ENCODE data around the gene CHRFAM7A. TPM values are rescaled to one million over a fixed set of nuclear protein-coding genes. Genes with fewer than 3 reads are reported as not detected.
"Not testable (repeated sequence)": the region's sequence is repeated elsewhere in the genome, so short reads cannot be mapped to it uniquely, and the experiment has no call there.

The CHRFAM7A gene
- polyA plus RNA-seq (ENCODE audit: insufficient read depth in 1 of 5, insufficient read length in 5 of 5, low replicate concordance in 1 of 5) = 1 to 10 TPM; 2.6 to 6.6 (median 4.1) TPM
- long read RNA-seq, donor 1, partial matches to known transcripts = 14 of 14 reads
- long read RNA-seq, donor 1, other reads (novel, unspliced or antisense) = 0 of 14 reads
- long read RNA-seq, donor 2, full-length matches to known transcripts = 1 of 1 reads
- long read RNA-seq, donor 2, partial matches to known transcripts = 0 of 1 reads
- long read RNA-seq, donor 2, other reads (novel, unspliced or antisense) = 0 of 1 reads
- long read RNA-seq, donor 3, partial matches to known transcripts = 6 of 6 reads
- long read RNA-seq, donor 3, other reads (novel, unspliced or antisense) = 0 of 6 reads
- long read RNA-seq, donor 4 = 0 reads
- long read RNA-seq, donor 5, full-length matches to known transcripts = 2 of 2 reads
- long read RNA-seq, donor 5, partial matches to known transcripts = 0 of 2 reads
- long read RNA-seq, donor 5, other reads (novel, unspliced or antisense) = 0 of 2 reads
- long read RNA-seq, donor 6, partial matches to known transcripts = 24 of 24 reads
- long read RNA-seq, donor 6, other reads (novel, unspliced or antisense) = 0 of 24 reads
- long read RNA-seq, donor 7, full-length matches to known transcripts = 1 of 1 reads
- long read RNA-seq, donor 7, partial matches to known transcripts = 0 of 1 reads
- long read RNA-seq, donor 7, other reads (novel, unspliced or antisense) = 0 of 1 reads
- long read RNA-seq, donor 8 = 0 reads

DNA sequence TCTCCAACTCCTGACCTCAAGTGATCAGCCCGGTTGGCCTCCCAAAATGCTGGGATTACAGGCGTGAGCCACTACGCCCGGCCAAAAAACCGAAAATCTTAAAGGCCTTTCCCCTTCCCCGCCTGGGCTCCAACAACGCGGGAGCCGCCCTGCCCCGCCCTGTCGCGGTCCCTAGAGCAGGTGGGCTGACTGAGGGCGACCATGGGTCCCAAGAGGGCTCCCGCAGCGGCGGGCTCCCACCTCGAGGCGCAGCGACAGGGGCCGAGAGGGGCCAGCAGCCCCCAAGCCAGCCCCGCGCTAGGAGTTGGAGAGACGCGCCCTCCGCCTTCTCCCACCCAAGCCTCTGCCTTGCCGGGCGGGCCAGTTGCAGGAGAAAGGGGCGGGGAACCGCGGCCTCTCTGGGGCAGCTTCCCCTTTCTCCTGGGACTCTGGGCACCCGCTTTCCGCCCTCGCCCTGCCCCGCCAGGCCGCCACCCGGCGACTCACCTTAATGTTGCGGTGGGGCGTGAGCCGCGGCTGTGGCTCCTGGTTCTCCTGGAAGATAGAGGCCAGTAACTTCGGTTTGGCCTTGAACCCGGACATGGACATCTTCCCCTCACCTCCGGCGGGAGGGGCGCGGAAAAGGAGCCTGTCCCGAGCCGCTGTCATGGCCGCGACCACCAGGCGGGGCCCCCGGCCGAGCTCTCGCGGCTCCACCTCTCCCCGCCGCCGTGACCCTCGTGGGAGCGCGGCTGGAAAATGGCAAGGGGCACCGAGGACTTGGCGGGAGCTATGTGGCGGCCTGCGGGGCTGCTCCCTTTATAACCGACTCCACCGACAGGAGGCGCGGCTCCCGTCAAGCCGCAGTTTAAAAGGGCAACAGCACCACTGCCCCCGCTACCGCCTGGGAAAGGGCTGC lies at the start of gene CHRFAM7A:
Gene CHRFAM7A, minus strand, starts transcription at position 775 of the 898 bp plus-strand sequence. CDS start 10,189 bp downstream, outside the sequence.
- not testable (repeated sequence) for DNase-seq

DNA sequence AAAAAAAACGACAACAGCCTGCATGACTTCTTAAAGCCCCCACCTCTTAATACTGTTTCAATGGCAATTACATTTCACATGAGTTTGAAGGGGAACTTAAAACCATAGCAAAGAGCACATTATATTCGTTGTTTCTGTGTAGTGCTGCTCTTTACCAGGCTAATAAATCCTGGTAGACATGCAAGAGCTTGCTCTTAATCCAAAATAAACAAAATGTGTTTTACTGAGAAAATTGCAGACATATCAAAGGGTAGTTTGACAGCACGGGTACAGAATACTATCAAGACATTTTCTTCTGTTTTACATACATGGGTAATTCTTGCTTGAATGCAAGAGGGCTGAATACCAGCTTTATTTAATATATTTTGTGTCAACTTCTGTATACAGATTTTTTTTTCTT lies 45.0 kb upstream of the CHRFAM7A start:
- not testable (repeated sequence) for DNase-seq

DNA sequence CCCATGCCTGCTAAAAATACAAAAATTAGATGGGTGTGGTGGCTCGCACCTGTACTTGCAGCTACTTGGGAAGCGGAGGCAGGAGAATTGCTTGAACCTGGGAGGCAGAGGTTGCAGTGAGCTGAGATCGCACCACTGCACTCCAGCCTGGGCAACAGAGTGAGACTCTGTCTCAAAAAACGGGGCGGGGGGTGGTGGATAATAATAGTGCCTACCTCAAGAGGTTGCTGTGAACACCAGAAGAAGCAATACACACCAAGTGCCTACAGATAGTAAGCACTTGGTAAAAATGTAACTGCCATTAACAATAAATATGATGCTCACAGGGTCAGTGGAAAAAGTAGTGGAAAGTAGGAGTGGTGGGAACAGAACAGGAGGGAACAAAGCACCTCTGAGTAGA lies 42.5 kb upstream of the CHRFAM7A start:
- DNase-seq = not testable (repeated sequence)

DNA sequence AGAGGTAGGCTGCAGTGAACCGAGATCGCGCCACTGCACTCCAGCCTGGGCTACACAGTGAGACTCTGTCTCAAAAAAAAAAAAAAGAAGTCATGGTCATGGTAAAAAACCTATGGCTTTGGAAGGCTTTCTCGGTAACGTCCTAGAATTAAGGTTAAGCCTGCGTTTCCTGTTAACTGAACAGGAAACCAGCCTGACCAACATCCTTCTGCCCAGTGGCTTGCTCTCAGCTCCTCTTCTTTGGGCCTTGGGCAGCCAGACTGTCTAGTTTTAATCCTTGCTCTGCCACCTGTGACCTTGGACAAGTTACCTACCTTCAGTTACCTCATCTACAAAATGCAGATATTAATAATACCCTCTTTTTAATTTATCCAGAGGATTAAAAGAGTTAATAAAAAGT lies 27.4 kb upstream of the CHRFAM7A start:
- not testable (repeated sequence) for DNase-seq

DNA sequence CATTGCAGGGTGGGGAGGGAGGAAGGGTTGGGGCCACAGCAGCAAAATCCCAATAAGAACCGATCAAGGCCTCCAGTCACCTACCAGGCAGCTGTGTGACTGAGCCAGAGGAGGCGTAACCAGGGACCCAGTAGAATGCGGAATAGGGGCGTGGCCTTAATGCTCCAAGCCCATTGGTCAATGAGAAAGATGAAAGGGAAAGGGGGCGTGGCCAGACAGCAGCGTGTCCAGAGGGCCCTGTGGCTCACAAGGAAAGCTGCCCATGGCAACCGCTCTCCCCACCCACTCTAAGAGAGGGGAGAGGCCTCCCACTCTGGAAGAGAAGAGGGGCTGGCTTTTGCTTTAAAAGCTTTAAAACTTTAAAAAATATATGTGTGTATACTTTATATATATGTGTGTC lies 20.8 kb upstream of the CHRFAM7A start, which contains the start of gene GOLGA8R:
Gene GOLGA8R, minus strand, starts transcription at position 101 of the 400 bp plus-strand sequence. Its CDS starts 98 bp downstream, at position 3.
- not testable (repeated sequence) for DNase-seq

DNA sequence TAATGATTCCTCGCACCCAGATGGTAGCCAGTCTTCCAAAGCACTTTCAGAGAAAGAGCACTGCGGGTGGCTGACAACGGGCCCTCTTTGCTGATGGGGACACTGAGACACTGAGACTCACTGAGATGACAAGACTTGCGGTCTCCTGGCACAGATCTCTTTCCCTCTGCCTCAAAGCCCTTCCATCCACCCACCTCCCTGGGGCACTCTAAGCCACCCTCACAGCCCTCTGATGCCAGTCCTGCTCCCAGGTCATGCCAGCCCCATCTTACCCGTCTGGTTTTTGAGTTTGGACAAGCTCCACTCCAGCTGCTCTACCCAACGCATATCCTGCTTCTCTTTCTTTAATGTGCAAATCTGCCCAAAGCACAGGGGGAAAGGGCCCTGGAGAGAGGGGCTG lies 14.3 kb upstream of the CHRFAM7A start:
- not testable (repeated sequence) for DNase-seq

DNA sequence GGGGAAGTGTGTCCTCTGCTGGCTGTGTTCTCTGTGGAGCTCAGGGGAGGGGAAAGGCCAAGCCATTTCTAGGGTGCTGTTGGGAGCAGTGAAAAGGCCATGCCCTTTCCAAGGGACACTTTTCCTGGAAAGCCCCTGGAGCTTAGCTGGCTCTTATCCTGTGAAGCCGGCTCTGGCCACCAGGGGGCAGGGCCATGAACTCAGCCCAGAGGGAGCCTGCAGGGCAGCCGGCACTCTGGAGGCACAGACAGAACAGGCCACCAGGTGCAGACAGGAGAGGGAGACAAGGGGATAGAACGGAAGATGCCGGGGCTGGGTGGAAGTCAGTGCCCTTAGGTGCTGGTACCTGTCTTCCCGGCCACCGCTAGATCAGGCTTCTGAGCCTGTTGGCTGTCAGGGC lies 5.6 kb upstream of the CHRFAM7A start:
- DNase-seq = not testable (repeated sequence)

DNA sequence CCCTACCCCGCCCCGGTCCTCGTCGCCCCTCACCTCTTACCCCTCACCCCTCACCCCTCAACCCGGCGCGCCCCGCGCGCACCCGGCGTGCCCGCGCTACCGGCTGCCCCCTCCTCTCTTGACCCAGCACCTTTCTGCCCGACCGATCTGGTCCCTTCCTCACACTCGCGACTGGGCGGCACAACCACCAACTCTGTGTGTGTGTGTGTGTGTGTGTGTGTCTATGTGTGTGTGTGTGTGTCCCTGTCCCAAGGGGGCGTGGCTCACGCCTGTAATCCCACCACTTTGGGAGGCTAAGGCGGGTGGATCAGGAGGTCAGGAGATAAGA lies 288 bp upstream of the CHRFAM7A start:
- not testable (repeated sequence) for DNase-seq

DNA sequence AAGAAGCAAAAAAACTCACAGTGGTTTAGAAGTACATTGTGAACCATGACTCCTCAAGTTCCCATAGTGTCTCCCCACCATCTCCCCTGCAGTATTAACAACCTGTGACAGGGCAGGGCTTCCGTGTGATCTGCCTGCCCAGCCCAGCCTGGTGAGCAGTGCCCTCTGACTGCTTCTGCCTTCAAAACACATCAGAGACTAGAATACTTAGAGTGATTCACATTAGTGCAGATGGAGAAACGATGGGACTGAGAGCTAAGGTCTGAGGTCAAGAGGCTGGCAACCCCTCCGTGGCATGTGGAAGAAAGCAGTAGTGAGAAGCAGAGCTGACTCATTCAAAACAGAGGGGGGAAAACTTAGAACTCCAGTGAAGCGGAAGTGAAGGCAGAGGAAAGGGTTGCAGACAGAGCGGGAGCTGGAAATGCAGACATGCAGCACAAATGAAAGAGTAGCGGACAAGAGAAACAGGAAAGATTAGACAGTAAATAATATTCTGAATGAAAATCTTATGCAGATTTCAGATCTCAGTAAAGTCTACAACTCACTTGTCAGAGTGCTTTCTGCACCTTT lies 6.9 kb downstream of the CHRFAM7A start:
- not testable (repeated sequence) for DNase-seq

DNA sequence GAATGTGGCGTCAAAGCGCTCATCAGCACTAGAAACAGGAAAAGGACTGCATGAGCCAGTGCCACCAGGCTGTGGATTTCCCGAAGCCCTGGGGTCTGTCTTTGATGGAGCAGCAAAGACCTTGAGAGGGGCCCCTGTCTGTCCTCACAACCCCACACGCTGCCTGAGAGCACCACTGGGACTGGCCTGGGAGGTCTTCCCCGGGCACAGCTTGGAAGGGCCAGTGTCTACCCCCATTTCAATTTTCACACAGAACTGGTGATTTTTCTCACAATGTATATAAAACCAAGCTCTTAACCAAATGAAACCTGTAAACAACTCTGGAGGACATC lies 16.3 kb downstream of the CHRFAM7A start:
- not testable (repeated sequence) for DNase-seq

DNA sequence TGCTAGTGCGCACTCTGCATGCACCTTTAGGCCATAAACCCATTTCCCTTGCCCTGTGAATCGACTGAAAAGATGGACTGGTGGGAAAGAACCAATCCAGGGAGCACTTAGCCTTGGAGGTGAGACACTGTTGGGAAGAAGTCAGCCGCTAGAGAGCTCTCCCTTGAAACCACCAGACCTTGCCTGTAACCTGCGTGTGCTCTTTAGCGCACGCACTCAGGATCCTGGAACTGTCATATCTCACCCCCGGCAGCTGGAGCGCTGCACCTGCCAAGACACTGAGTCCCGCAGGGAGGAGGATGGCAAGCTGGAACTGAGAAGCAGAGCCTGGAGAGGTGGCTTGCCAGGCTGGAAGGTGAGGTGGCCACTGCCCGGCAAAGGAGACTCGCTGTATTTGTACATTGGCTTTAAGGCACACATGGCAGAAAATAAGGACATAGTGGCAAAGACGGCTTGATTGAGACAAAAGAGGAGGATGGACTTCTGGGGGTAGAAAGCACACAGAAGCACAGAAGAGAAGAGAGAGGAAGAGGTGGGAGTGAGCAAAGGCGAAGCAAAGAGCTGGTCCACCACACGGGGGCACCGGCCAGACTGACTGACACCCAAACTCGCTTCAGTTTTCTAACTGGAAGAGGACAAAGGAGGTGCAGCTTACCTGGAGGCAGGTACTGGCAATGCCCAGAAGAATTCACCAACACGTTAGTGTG lies 16.8 kb downstream of the CHRFAM7A start:
- not testable (repeated sequence) for DNase-seq

DNA sequence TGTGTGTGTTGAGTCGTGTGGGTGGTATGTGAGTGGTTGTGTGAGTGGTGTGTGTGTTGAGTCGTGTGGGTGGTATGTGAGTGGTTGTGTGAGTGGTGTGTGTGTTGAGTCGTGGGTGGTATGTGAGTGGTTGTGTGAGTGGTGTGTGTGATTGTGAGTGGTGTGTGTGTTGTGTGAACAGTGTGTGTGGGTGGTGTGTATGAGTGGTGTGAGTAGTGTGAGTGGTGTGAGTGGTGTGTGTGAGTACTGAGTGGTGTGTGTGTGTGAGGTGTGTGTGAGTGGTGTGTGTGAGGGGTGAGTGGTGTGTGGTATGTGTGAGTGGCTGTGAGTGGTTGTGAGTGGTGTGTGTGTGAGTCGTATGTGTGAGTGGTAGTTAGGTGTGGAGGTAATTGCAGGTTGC lies 17.5 kb downstream of the CHRFAM7A start:
- DNase-seq = peak in 1 of 2 donors; percentile 1

DNA sequence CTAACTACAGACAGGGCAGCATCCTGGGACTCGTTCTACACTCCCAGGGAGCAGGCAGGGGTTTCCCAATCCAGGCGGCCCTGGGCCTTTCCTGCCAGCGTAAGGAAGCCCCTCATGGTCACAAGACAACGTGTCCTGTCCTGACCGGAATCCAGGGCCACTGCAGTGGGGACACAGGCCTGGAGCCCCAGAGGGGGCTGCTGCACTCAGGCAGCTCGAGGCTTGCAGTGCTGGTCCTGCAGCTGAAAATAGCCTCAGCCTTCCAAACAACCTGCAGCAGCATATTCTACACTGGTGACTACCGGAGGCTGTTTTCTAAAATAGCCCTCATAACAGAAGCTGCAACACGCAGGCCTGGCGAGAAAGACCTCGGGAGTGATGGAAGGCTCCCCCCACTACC lies 18.5 kb downstream of the CHRFAM7A start:
- DNase-seq = not testable (repeated sequence)

DNA sequence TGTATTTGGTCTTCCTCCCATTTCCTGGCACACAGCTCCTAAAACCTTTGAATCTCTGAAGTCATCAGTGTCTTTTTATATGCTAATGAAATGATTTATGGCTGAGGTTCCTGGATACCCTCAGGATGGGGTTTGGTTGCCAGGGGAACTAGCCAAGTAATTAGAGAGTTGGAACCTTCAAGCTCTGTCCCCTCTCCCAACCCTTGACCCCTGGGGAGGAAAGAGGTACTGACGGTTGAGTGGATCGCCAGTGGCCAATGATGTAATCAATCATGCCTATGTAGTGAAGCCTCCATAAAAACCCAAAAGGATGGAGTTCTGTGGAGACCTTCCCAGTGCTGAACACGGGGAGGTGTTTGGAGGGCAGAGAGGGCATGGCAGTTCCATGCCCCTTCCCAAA lies 25.1 kb downstream of the CHRFAM7A start:
- DNase-seq = not testable (repeated sequence)

DNA sequence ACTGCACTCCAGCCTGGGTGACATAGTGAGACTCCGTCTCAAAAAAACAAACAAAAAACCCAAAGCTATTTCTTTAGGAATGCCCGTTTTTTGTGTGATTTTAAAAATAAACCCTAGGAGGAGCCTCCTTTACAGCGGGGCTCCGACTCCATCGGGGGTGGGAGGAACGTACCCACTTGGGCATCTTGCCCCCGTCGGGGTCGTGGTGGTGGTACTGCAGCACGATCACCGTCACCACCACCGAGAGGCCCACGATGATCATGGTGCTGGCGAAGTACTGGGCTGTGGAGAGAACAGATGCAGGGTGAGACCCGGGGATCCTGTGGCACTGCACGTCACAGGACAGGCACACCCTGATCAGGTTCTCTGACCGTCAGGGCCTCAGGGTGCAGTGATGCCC lies 26.1 kb downstream of the CHRFAM7A start:
- DNase-seq = not testable (repeated sequence)

DNA sequence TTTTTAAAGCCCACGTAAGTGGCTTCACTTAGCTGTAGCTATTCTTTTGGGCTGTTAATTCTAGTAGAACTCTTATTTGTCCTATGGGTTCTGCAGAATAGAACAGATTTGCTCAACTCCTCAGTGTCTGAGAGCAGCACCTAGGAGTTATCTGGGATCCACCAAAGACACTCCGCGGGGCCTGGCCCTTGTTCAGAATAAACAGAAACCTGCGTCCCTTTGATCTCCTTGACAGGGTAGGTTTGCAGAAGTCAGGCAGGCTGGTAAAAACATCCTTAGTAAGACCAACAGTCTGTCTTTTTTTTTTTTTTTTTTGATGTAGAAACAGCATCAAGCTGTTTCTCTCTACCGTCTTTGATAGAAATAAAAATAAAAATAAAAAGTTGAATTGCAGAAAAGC lies 31.9 kb downstream of the CHRFAM7A start:
- DNase-seq = not testable (repeated sequence)

DNA sequence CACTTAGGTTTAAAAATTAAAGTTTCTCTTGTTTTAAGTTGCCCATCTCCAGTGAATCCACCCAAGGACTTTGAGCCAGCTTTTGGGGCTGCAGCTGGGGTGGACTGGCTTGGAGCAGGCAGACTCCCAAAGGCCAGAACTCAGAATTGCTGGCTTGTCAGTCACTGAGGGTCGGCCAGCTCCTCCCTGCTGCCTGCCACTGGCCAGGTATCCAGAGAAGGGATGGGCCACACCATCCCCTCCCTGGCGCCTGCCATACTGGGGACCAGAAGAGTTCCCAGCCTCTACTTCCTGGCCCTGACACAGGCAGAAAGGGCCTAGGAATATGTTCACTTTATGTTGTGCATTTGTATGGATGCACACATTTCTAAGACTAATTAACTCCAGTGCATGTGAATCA lies 32.4 kb downstream of the CHRFAM7A start:
- DNase-seq = not testable (repeated sequence)

DNA sequence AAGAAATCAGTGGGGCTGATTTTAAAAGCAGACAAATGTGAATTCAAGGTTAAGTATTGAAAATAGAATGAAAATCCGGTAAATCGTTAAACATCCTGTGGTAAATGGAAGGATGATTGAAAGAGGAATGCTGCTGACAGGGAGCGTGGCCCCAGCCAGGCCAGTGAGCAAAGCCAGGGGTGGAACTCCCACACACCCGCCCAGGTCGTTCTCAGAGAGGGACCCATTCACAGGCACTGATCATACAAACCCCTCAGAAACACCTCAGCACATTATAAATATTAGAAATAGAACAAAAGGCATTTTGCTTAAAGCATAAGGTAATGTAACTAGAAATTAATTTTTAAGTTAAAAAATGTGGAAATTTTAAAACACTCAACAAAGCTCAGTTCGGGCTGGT lies 38.3 kb downstream of the CHRFAM7A start:
- DNase-seq = not testable (repeated sequence)

DNA sequence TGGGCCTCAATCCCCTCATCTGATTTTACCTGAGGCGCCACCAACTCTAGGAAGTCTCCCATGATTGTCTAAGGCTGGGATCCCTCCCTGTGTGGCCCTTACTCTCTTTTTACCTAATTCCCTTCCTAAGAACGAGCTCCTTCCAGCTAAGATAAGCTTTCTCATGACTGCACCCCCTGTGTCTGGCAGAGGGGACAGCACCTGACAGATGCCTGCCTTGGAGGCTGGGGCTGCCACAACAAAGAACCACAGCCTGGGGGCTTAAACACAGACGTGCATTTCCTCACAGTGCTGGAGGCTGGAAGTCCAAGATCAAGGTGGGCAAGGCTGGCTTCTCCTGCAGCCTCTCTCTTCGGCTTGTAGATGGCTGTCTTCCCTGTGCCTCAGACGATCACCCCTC lies 43.5 kb downstream of the CHRFAM7A start:
- DNase-seq = not testable (repeated sequence)

DNA sequence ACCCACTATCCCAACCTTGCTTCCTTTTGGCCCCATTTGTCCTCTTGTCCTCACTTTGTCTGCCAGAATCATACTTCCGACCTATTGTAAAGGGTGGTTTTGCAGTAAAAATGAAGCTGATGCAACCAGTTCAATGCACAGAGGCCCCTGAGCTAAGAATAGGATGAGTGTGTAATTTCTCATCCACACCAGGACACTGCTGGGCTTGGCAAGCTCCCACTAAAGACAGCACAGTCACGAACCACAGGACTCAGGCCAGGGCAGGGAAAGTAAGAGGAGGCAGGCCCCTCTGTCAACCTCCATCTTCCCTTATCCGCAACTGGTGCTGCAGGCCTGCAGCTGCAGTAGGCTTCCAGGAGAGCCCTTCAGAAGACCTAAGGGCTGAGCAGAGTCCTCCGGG lies 56.8 kb downstream of the CHRFAM7A start:
- not testable (repeated sequence) for DNase-seq

DNA sequence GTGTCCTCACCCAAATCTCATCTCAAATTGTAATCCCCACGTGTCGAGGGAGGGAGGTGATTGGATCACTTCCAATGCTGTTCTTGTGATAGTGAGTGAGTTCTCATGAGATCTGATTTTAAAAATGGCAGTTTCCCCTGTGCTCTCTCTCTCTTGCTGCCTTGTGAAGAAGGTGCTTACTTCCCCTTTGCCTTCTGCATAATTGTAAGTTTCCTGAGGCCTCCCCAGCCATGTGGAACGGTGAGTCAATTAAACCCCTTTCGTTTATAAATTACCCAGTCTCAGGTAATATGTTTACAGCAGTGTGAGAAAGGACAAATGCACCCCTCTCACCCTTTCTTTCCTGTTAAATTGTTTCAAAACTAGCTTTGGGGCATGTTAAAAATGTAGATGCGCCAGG lies 59.2 kb downstream of the CHRFAM7A start:
- not testable (repeated sequence) for DNase-seq
